K562 (cell line): Measurements from ENCODE around the gene ARHGAP35. TPM values are rescaled to one million over a fixed set of nuclear protein-coding genes. Genes with fewer than 3 reads are reported as not detected.

Experiments used
- BRD9 ChIP-seq: fragments of 450-650 bp; IDR thresholded peaks from 2 replicates; pipeline ENCODE4 v1.6.1; 2018; ENCODE audit warnings: low read depth; ENCODE audit not compliant: partially characterized antibody
- FOXK1 ChIP-seq: sonication (generic); formaldehyde crosslinking; IDR thresholded peaks from 2 replicates; pipeline ENCODE4 v1.8.0; 2022; ENCODE audit warnings: missing genetic modification reagents, mild to moderate bottlenecking, borderline replicate concordance
- HDAC1 ChIP-seq, 2 experiments: fragments of 450-650 bp; IDR thresholded peaks; 2 replicates each; pipeline ENCODE4 v1.6.1; 2016 to 2017; ENCODE audit warnings: inconsistent platforms in 1 of 2, mild to moderate bottlenecking in 1 of 2, moderate library complexity in 1 of 2
- HMGN3 ChIP-seq: IDR thresholded peaks from 2 replicates; pipeline ENCODE4 v1.6.1; 2011; ENCODE audit warnings: borderline replicate concordance, low read depth, mild to moderate bottlenecking, mixed read lengths, low read length; ENCODE audit not compliant: insufficient read length; ENCODE audit errors: extremely low read depth
- MYC ChIP-seq, 2 experiments: fragments of 250-450 bp in 1 of 2; sonication (Bioruptor Pico) in 1 of 2; IDR thresholded peaks; 2 replicates each; pipeline versions ENCODE4 v1.5.1 to v1.6.1; 2012 to 2021; ENCODE audit warnings: low read depth in 2 of 2, borderline replicate concordance in 1 of 2, improper control_type of control experiment in 1 of 2, low read length in 1 of 2, mild to moderate bottlenecking in 1 of 2, moderate library complexity in 1 of 2
- PTTG1 ChIP-seq: fragments of 450-650 bp; IDR thresholded peaks from 2 replicates; pipeline ENCODE4 v1.6.1; 2016; ENCODE audit warnings: low read depth, mild to moderate bottlenecking, missing genetic modification characterization, missing compliant biosample characterization
- RBM14 ChIP-seq: fragments of 200-400 bp; formaldehyde crosslinking; IDR thresholded peaks from 2 replicates; pipeline ENCODE4 v1.6.1; 2018; ENCODE audit warnings: low read depth, mild to moderate bottlenecking, low read length, moderate library complexity, borderline replicate concordance; ENCODE audit not compliant: insufficient read depth
- RFX7 ChIP-seq: fragments of 250-450 bp; sonication (Bioruptor Pico); IDR thresholded peaks from 2 replicates; pipeline ENCODE4 v1.5.1; 2021; ENCODE audit warnings: mild to moderate bottlenecking
- SMARCA5 ChIP-seq: fragments of 450-650 bp; IDR thresholded peaks from 2 replicates; pipeline ENCODE4 v1.6.1; 2016
- TCFL5 ChIP-seq: fragments of 250-450 bp; sonication (Bioruptor Pico); conservative IDR thresholded peaks from 2 replicates; pipeline ENCODE4 v1.6.1; 2021; ENCODE audit warnings: mild to moderate bottlenecking, moderate library complexity, matching md5 sums
- ZNF143 ChIP-seq: sonication (generic); formaldehyde crosslinking; IDR thresholded peaks from 2 replicates; pipeline ENCODE4 v1.9.0; 2022; ENCODE audit warnings: mild to moderate bottlenecking, missing genetic modification reagents
- ZNF444 ChIP-seq: fragments of 250-450 bp; sonication (Bioruptor Pico); IDR thresholded peaks from 2 replicates; pipeline ENCODE4 v1.4.0; 2020; ENCODE audit warnings: mild to moderate bottlenecking, moderate library complexity
- polyA plus RNA-seq, 8 experiments: library from polyadenylated mRNA; depleted of rRNA in 4 of 8; stranded (reverse) in 5 of 8; unstranded in 3 of 8; fragments of >200 nt; fragmentation: Nextera tagmentation in 2 of 8; fragmentation: Illumina TruSeq in 1 of 8; extraction: Ambion mirVana in 2 of 8; extraction: Trizol in 1 of 8; gene quantifications; 2 replicates each; pipeline versions ENCODE4 v1.2.1 to v1.2.3, GENCODE V29; 2011 to 2014; ENCODE audit warnings: inconsistent platforms in 1 of 8, missing spikeins in 1 of 8
- total RNA-seq, 7 experiments: library from RNA; depleted of rRNA in 6 of 7; stranded (reverse); fragments of >200 nt in 6 of 7; fragmentation: Illumina TruSeq in 2 of 7; extraction: Trizol in 2 of 7; gene quantifications; 2 replicates each; pipeline versions ENCODE4 v1.2.1 to v1.2.3, GENCODE V29; 2011 to 2021; ENCODE audit warnings: low replicate concordance in 1 of 7
- TF ChIP-seq, protein P1 (sequence below): fragments of 150-350 bp; IDR thresholded peaks from 2 replicates; pipeline ENCODE4 v1.6.1; 2014; ENCODE audit warnings: low read depth, mild to moderate bottlenecking, low read length, borderline replicate concordance
- TF ChIP-seq, protein P2 (sequence below): sonication (generic); IDR thresholded peaks from 2 replicates; pipeline ENCODE4 v1.6.1; 2016
- TF ChIP-seq, protein P3 (sequence below): sonication (generic); formaldehyde crosslinking; IDR thresholded peaks from 2 replicates; pipeline ENCODE4 v1.8.0; 2022; ENCODE audit warnings: mild to moderate bottlenecking, missing genetic modification reagents

The ARHGAP35 gene
- total and polyA plus RNA-seq, 9 of the 15 experiments (the other 6 are each of a cell fraction or from before 2014, with no cell fraction given) = 0.27 to 26.4 (median 10.2) TPM

DNA sequence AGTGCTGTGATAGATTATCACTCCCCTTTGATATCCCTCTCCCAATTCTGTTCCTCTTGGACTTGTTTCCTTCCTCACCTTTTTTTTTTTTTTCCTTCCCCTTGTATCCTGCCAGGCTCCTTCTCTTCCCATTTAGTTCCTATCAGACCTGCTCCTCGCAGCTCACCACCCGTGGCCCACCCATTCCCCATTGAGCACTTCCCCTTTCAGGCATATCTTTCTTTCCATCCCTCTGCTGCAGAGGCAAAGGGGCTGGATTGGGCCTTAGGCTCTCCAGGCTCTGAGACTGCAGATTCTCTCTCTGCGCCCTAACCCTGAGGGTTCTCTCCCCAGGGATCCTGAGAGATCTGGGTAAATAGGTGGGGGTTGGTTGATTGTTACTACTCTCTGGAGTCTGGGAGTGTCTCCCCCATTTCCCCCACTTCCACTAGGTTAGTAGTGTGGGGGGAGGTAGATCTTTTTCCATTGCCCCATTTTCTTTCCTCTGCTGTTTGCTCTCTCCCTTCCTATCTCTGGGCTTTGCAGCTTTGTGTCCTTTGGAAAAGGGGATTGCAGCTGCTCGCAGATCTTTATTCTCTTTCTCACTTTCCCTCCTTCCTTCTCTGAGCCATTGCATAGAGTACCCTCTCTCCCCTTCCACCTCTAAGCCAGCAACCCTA lies 2.3 kb downstream of the ARHGAP35 start (continued):
- no peak for TF ChIP-seq ZNF143
- no peak for TF ChIP-seq BRD9
- TF ChIP-seq FOXK1 = no peak
- no peak for TF ChIP-seq HMGN3
- TF ChIP-seq, protein P1, sequence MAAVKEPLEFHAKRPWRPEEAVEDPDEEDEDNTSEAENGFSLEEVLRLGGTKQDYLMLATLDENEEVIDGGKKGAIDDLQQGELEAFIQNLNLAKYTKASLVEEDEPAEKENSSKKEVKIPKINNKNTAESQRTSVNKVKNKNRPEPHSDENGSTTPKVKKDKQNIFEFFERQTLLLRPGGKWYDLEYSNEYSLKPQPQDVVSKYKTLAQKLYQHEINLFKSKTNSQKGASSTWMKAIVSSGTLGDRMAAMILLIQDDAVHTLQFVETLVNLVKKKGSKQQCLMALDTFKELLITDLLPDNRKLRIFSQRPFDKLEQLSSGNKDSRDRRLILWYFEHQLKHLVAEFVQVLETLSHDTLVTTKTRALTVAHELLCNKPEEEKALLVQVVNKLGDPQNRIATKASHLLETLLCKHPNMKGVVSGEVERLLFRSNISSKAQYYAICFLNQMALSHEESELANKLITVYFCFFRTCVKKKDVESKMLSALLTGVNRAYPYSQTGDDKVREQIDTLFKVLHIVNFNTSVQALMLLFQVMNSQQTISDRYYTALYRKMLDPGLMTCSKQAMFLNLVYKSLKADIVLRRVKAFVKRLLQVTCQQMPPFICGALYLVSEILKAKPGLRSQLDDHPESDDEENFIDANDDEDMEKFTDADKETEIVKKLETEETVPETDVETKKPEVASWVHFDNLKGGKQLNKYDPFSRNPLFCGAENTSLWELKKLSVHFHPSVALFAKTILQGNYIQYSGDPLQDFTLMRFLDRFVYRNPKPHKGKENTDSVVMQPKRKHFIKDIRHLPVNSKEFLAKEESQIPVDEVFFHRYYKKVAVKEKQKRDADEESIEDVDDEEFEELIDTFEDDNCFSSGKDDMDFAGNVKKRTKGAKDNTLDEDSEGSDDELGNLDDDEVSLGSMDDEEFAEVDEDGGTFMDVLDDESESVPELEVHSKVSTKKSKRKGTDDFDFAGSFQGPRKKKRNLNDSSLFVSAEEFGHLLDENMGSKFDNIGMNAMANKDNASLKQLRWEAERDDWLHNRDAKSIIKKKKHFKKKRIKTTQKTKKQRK = no peak
- TF ChIP-seq RBM14 = no peak
- TF ChIP-seq ZNF444 (CRISPR knock-in tag) = no peak
- TF ChIP-seq SMARCA5 = no peak
- 0 out of 2 replicates have a peak, but pooled peaks have one; percentile 29 for TF ChIP-seq MYC (IDR thresholded peaks at IDR 0.05; ENCODE audit: low read depth, low read length)
- no peak for TF ChIP-seq MYC (CRISPR knock-in tag; IDR thresholded peaks at IDR 0.05; ENCODE audit: borderline replicate concordance, low read depth)
- no peak for TF ChIP-seq RFX7 (CRISPR knock-in tag)
- TF ChIP-seq, protein P2, sequence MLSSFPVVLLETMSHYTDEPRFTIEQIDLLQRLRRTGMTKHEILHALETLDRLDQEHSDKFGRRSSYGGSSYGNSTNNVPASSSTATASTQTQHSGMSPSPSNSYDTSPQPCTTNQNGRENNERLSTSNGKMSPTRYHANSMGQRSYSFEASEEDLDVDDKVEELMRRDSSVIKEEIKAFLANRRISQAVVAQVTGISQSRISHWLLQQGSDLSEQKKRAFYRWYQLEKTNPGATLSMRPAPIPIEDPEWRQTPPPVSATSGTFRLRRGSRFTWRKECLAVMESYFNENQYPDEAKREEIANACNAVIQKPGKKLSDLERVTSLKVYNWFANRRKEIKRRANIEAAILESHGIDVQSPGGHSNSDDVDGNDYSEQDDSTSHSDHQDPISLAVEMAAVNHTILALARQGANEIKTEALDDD = no peak
- TF ChIP-seq TCFL5 (CRISPR knock-in tag) = no peak
- TF ChIP-seq, protein P3, sequence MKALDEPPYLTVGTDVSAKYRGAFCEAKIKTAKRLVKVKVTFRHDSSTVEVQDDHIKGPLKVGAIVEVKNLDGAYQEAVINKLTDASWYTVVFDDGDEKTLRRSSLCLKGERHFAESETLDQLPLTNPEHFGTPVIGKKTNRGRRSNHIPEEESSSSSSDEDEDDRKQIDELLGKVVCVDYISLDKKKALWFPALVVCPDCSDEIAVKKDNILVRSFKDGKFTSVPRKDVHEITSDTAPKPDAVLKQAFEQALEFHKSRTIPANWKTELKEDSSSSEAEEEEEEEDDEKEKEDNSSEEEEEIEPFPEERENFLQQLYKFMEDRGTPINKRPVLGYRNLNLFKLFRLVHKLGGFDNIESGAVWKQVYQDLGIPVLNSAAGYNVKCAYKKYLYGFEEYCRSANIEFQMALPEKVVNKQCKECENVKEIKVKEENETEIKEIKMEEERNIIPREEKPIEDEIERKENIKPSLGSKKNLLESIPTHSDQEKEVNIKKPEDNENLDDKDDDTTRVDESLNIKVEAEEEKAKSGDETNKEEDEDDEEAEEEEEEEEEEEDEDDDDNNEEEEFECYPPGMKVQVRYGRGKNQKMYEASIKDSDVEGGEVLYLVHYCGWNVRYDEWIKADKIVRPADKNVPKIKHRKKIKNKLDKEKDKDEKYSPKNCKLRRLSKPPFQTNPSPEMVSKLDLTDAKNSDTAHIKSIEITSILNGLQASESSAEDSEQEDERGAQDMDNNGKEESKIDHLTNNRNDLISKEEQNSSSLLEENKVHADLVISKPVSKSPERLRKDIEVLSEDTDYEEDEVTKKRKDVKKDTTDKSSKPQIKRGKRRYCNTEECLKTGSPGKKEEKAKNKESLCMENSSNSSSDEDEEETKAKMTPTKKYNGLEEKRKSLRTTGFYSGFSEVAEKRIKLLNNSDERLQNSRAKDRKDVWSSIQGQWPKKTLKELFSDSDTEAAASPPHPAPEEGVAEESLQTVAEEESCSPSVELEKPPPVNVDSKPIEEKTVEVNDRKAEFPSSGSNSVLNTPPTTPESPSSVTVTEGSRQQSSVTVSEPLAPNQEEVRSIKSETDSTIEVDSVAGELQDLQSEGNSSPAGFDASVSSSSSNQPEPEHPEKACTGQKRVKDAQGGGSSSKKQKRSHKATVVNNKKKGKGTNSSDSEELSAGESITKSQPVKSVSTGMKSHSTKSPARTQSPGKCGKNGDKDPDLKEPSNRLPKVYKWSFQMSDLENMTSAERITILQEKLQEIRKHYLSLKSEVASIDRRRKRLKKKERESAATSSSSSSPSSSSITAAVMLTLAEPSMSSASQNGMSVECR (CRISPR knock-in tag) = no peak; the same call in 1 of the 2 replicates
- peak in 1 of 2 experiments; percentile 64; a peak in 1 of 4 replicates for TF ChIP-seq HDAC1 (IDR thresholded peaks at IDR 0.05)
- no peak for TF ChIP-seq PTTG1 (tag)
